Activated CD8-positive, alpha-beta memory T cell treated with anti-CD3 and anti-CD28 coated beads, Interleukin-2, amount 50 U/mL, for 24 hours (primary cell): ENCODE results near the gene POLR2H.
"Not testable (repeated sequence)": the region's sequence is repeated elsewhere in the genome, so short reads cannot be mapped to it uniquely, and the experiment has no call there.

Experiments used
- DNase-seq: peaks from one replicate; pipeline ENCODE4 v3.0.0-alpha.2; 2020; ENCODE audit errors: extremely low read depth

Gene POLR2H

DNA sequence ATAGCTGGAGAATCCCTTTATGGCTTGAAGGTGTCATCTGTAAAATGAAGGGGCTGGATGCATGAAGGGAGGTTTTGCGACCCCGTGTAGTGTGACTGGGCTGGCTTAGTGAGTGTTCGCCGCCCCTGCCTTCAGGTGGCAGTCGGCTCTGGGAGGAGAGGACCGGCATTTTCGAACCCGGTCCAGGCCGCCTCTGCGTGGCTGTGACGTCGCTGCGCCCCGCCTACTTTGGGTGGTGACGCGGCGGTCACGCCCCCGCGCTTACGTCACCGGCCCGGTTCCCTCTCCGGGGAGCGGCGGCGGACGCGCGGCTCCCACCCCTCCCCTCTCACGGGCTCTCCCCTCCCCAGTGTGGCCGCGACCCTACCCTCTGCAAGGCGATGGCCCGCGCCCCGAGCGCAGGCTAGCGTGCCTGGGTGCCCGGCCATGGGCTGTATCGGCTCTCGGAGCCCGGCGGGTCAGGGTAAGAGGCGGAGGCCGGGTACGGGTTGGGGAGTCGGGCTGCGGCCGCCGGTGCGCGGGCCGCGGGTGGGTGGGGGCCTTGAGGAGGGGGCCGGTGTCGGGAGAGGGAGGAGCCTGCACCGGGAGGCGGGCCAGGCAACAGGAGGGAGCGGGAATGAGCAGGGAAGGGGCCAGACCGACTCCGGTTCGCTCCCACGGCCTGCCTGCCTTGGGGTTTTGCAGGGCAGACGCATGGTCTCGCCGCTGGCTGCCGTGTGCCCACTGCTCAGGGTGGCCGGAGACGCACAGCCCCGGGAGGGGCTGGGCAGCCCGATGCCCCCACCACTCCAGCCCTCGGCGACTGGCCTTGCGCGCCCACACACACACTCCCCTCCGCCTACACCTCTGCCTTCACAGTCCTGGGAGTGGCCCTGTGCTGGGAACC is 25.6 kb upstream of the POLR2H start:
- peak; percentile 58 for DNase-seq

DNA sequence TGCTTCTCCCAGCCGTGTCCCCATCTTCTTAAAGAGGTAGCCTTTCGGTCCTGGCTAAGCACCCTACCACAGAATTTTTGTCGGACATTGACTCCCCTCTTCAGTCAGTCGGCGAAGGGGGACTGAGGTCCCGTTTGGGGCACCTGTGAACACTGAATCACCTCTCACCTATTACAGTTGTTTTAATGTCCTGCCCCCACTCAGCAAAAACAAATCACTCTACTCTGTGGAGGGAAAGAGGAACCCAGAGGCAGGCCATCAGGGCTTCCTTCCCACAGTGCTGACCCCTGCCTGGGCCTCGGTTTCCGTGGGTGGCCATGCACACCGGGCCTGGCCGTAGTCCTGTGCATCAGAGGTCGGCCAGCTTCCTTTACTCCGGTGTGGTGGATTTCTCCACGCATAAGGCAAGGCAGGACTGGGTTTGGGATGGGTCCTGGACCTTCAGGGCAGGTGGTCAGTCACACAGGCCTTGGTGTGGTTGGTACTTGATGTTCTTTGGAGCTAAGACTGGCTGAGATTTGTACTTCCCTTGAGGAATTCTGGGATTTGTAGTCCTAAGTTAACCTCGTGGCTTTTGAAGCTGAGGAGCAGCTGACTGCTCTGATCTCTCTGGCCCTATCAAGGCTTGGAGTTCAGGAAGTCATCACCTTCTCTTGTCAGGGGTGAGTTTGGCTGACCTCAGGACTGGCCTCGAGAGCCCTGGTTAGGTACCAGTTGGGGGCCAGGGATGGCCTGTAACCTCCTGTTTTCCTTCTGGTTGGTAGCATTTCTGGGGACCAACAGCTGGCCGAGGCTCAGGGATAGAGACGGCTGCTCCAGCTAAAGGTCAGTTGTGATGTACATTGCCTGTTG is 24.7 kb upstream of the POLR2H start:
- no peak for DNase-seq

DNA sequence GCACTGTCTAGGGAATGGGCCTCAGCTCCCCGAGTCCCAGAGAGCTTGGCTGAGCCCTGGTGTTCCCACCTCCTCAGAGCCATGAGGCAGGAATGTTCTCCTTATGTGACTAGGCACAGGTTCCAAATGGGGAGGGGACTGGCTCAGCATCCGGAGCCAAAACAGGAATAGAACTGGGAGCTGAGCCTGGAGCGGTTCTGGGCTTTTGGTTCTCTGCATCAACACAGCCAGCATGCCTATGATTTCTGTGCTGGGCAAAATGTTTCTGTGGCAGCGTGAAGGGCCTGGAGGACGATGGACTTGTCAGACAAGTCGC is 24.2 kb upstream of the POLR2H start, which contains the start of gene FAM131A:
TSS of gene FAM131A (plus strand) at position 202 of the 316 bp plus-strand sequence. CDS start at position 233, 31 bp downstream.
- no peak for DNase-seq

DNA sequence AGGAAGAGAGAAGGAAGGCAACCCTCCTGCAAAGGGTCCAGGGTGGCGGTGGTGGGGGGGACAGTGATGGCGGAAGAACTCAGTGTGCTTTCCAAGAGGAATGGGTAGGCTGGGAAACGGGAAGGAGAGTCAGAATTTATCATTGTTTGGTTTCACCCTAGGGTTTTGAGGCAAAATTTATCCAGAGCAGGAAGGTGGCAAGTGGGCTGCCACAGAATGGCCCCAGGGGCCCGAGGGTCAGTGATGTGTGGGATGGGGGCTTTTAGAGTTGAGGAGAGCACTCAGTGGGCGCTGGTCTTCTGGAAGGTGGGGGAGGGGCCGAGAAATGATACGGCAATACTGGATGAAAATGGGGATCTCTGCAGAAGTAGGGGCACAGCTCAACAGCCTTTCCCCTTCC is 23.5 kb upstream of the POLR2H start:
- no peak for DNase-seq

DNA sequence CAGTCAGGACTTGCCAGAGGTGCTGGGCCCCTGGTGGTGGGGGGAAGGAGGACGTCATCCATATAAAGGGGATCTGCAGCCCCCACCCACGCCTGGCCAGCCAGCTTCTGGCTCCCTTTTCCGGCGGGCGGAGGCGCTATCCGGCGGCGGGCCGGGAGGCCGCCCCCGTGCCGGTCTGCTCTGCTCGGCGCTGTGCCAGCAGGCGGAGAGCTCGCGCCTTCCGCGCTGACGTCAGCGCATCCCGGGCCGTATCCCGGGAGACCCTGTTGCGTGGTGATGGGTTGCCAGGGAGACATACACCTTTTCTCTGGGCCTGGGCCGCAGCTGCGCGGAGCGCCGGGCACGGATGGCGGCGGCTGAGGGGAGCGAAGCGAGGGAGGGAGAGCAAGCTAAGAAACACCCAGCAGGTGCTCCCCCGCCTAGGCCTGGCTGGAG is 23.0 kb upstream of the POLR2H start:
- DNase-seq, result no peak

DNA sequence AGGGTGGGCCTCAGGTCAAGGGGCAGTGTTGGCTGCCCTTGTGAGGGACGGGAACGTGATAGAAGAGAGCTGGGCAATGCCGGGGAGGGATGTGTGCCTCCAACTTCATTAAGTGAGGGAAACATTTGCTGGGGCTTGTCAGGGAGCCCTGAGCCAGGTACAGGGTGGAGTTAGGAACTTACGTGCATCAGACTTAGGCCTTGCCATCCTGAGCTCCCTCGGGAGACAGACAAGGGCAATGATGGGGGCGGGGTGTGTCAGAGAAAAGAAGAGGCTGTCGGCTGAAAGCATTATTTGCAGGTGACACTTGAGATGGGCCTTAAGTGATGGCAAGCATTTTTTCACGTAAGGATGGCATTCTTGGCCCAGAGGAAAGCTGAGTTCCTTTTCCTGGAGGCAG is 22.5 kb upstream of the POLR2H start:
- DNase-seq, result no peak

DNA sequence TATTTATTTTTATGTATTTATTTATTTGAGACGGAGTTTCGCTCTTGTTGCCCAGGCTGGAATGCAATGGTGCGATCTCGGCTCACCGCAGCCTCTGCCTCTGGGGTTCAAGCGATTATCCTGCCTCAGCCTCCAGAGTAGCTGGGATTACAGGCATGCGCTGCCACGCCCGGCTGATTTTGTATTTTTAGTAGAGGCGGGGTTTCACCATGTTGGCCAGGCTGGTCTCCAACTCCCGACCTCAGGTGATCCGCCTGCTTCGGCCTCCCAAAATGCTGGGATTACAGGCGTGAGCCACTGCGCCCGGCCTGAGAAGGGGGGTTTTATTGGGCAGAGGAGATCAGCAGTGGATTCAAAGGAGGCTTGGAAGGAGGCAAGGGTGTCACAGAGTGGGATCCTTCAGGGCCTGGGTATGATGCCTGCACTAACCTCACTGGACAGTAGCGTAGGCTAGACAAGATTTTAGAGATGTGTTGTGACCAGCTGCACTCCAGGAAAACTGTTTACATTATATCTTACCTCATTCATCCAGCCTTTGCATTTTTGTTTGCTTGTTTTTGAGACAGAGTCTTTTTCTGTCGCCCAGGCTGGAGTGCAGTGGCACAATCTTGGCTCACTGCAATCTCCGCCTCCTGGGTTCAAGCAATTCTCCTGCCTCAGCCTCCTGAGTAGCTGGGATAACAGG is 21.9 kb upstream of the POLR2H start:
- not testable (repeated sequence) for DNase-seq

DNA sequence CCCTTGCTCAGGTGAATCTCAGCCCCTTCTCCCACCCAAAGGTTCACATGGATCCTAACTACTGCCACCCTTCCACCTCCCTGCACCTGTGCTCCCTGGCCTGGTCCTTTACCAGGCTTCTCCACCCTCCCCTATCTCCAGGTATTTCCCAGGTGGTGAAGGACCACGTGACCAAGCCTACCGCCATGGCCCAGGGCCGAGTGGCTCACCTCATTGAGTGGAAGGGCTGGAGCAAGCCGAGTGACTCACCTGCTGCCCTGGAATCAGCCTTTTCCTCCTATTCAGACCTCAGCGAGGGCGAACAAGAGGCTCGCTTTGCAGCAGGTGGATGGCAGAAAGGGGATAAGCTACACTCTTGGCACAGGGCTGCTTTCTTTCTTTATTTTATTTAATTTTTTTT is 19.6 kb upstream of the POLR2H start:
- no peak for DNase-seq

DNA sequence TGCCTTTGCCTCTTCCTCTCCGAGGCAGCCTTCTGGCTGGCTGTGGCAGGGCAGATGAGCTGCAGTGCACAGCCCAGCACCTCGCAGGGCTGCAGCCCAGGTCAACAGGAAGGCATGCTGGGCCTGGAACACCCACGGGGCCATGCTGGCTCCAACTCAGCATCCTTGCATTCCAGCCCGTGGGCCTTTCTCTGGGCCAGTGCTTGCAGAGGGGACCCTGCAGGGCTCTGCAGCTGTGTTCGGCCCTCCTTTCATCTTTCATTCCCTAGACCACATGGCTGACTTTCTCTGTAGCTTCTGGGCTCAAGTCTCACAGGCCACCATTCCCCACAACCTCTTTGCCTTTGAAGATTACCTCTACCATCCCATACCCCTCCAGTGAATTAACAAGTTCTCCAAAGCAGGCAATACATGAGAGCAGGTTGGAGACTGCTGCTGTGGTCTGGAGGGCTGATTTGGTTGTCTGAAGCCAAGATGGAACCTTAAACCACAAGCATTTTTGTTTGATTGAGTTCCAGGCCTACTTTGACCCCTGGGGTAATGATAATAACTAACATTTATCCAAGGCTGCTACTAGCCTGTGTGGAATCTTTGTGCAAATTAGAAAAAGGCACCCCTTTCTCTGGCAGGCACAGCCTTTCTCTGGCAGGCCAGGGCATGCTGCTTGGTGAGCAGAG is 18.2 kb upstream of the POLR2H start:
- DNase-seq, result no peak

DNA sequence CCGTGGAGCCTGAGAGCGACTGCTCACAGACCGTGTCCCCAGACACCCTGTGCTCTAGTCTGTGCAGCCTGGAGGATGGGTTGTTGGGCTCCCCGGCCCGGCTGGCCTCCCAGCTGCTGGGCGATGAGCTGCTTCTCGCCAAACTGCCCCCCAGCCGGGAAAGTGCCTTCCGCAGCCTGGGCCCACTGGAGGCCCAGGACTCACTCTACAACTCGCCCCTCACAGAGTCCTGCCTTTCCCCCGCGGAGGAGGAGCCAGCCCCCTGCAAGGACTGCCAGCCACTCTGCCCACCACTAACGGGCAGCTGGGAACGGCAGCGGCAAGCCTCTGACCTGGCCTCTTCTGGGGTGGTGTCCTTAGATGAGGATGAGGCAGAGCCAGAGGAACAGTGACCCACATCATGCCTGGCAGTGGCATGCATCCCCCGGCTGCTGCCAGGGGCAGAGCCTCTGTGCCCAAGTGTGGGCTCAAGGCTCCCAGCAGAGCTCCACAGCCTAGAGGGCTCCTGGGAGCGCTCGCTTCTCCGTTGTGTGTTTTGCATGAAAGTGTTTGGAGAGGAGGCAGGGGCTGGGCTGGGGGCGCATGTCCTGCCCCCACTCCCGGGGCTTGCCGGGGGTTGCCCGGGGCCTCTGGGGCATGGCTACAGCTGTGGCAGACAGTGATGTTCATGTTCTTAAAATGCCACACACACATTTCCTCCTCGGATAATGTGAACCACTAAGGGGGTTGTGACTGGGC is 16.8 kb upstream of the POLR2H start:
- DNase-seq, result no peak

DNA sequence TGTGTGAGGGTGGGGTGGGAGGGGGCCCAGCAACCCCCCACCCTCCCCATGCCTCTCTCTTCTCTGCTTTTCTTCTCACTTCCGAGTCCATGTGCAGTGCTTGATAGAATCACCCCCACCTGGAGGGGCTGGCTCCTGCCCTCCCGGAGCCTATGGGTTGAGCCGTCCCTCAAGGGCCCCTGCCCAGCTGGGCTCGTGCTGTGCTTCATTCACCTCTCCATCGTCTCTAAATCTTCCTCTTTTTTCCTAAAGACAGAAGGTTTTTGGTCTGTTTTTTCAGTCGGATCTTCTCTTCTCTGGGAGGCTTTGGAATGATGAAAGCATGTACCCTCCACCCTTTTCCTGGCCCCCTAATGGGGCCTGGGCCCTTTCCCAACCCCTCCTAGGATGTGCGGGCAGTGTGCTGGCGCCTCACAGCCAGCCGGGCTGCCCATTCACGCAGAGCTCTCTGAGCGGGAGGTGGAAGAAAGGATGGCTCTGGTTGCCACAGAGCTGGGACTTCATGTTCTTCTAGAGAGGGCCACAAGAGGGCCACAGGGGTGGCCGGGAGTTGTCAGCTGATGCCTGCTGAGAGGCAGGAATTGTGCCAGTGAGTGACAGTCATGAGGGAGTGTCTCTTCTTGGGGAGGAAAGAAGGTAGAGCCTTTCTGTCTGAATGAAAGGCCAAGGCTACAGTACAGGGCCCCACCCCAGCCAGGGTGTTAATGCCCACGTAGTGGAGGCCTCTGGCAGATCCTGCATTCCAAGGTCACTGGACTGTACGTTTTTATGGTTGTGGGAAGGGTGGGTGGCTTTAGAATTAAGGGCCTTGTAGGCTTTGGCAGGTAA is 16.0 kb upstream of the POLR2H start:
- DNase-seq, result no peak

DNA sequence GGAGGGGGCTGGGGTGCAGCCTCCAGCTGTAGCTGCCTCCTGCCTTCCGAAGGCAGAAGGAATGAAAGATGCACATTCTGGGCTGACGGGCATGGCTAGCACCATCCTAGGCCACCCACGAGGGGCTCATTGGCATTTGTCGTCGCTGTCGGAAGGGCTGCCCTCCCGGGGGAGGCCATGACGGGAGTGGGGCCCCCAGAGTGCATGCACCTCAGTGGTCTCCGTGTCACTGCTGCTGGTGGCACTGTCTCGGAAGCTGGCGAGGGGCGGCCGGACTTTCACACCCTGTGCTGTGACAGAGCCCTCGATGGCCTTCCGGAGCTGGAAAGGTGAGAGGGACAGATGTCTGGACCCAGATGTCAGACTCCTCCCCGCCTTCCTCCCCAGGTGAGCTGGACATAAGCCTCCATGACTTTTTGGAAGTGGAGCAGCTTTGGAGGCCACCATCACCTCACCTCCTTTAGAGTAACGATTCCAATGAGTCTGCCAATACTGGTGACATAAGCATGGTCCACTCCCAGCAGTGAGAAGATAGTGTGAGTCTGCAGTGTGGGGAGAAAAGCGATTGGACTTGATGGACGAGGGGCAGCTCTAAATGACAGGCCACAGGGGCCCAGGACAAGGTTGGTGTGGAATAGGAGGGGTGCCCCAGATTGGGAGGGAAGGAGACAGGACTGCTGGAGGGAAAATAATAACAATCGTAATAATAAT is 14.9 kb upstream of the POLR2H start:
- no peak for DNase-seq

DNA sequence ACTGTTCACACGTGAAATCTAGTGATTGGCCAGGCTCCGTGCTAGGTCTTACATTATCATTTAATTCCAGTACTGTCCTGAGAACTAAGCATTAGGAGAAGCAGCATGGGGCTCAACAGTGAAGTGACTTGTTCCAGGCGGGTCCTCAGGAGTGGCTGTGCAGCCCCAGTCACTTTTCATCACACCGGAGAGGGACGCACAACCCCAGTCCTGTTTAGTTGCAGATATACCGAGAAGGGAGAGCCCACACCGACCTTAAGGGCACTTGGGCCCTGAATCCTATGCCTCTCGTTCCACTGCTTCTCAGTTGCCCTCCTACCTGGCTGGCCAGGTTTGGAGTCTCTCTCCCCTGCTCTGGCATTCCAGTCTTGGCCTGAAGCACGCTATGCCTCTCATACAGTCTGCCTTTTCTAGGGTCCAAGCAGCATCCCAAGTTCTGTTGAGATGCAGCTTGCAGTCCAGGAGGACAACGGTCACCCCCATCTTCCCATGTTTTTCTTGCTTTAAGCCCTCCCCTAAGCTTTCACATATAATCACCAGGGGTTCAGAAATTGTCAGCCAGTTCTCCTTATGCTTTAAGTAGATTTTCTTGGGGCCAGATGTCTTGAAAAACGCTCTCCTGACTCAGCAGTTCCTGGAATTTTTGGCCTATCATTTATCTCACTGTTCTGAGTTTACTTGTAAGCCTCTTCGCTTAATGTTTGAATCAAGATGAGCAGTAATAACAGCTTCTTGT is 14.0 kb upstream of the POLR2H start:
- DNase-seq, result no peak

DNA sequence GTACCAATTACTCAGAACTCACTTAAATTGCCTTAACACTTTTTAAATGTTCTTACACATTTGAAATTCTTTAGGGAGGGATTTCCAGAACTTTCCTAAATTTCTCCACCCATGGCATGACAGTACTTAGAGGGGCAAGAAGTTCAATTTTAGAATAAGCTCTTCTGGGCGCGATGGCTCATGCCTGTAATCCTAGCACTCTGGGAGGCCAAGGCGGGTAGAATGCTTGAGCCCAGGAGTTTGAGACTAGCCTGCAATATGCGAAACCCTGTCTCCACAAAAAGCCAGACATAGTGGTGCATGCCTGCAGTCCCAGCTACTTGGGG is 13.5 kb upstream of the POLR2H start:
- DNase-seq, result no peak

DNA sequence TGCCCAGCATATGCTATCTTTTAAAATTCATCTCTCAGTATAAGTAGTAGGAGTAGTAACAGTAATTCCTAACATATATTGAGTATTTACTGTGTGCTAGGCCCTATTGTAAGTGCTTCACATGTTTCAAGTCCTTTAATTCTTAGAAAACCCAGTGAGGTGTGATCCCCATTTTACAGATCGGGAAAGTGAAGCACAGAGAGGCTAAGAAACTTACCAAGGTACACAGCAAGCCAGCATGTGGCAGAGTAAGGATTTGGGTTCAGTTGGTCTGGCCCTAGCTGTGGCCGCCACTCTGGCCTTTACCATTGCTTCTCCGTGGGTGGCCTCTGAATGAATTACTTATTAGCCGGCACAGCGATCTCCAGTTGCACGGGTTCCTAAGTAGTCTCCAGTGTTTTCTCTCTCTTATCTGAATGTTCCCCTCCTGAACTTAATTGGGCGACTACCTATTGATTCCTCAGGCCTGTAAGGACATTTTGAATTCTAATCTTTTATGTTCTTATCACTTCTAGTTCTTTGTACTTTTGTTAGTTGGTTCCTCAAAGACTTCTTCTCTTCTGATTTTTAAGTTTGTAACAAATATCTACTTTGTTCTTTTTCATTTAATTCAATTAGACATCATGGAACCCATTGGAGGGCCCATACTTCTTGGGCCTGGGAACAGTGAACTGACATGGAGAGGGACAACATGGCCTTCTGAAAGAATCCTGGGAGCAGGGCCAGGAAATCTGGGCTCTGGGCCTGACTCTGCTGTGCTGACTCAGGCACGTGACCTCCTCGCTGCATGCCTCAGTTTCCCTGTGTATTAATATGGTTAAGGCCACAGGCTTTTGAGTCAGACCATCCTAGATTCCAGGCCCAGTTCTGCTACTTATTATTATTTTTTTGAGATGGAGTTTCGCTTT is 11.7 kb upstream of the POLR2H start:
- no peak for DNase-seq

DNA sequence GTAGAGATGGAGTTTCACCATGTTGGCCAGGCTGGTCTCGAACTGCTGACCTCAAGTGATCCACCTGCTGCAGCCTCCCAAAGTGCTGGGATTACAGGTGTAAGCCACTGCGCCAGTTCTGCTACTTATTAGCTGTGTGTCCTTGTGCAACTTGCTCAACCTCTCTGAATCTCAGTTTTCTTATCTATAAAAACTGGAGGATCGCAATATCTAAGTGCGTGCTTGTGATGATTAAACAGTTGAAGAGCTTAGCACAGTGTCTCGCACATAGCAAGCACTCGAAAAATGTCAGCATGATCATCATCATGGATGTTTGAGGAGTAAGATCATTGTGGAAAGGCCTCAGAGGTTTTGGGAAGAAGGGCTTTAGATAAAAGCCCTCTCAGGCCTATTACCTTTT is 10.9 kb upstream of the POLR2H start:
- no peak for DNase-seq

DNA sequence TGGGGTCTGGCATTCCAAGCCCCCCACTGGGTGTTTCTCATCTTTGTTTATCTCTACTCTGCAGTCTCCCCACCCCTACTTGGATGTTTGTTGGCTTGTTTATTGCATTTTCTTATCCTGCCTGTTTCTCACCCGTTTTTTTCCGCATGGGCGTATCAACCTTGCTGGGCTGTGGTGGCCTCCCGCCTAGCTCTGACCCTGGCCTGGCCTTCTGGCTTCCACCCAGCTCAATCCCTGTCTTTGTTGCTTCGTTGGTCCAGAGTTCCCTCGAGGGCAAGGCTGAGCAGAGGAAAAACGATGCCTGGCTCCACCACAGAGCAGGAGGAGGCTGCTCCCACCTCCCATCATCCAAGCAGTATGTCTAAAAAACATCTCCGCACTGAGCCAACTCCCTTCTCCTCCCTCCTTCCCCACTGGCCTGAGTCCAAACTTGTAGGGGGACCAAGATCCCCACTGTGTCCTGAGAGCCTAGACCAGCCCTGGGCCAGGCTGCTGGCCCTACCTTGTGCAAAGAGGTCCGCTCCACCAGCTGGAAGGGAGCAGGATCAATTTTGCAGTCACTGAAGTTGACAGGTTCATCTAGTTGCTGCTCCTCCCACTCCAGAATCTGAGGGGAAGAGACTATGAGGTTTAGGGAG is 9.9 kb upstream of the POLR2H start:
- no peak for DNase-seq
